ENCODE results near the gene ASCL2.

The ASCL2 gene

GRCh38 chr11:2305788-2306451 is 35.5 kb upstream of the ASCL2 start:
- H3K27ac Mint-ChIP-seq = peak overlapping the region; percentile 99 to 100 (median 99)
- H3K27me3 Mint-ChIP-seq (ENCODE audit: low read depth) = peaks cover 3% of the 10 kb centered on the region
- TF ChIP-seq CTCF (IDR thresholded peaks at IDR 0.05; ENCODE audit: unreplicated experiment in 3 of 3) = no peak
- H3K4me1 Mint-ChIP-seq = peaks cover 22% of the 10 kb centered on the region
- no peaks in the 10 kb centered on the region for H3K36me3 Mint-ChIP-seq (ENCODE audit: low read depth)
- H3K9me3 Mint-ChIP-seq = no peaks in the 10 kb centered on the region
- peak overlapping the region; percentile 60 to 80 (median 68) for H3K4me3 Mint-ChIP-seq

GRCh38 chr11:2305140-2305778 is 34.9 kb upstream of the ASCL2 start:
- Mint-ChIP-seq H3K36me3 (ENCODE audit: low read depth) (no peaks in the 10 kb centered on the region), H3K9me3 (no peaks in the 10 kb centered on the region), H3K4me3 (no peak overlapping the region), H3K27ac (peak overlapping the region; percentile 99 to 100 (median 99)), H3K27me3 (ENCODE audit: low read depth) (peaks cover 3% of the 10 kb centered on the region), H3K4me1 (peaks cover 22% of the 10 kb centered on the region)
- TF ChIP-seq CTCF (IDR thresholded peaks at IDR 0.05; ENCODE audit: unreplicated experiment in 3 of 3) = peak; percentile 70 to 83 (median 82)

- no peaks in the 10 kb centered on the region for H3K9me3 Mint-ChIP-seq
- H3K27me3 Mint-ChIP-seq (ENCODE audit: low read depth) = peaks cover 3% of the 10 kb centered on the region
- peak overlapping the region; percentile 99 to 100 (median 99) for H3K27ac Mint-ChIP-seq
Measured at GRCh38 chr11:2304506-2305139, 34.2 kb upstream of the ASCL2 start.

GRCh38 chr11:2303627-2304505 is 33.5 kb upstream of the ASCL2 start:
- Mint-ChIP-seq H3K27ac (peak overlapping the region; percentile 99 to 100 (median 99)), H3K4me1 (peaks cover 22% of the 10 kb centered on the region), H3K9me3 (no peaks in the 10 kb centered on the region), H3K27me3 (ENCODE audit: low read depth) (peaks cover 3% of the 10 kb centered on the region), H3K4me3 (no peak overlapping the region), H3K36me3 (ENCODE audit: low read depth) (no peaks in the 10 kb centered on the region)
- no peak for TF ChIP-seq CTCF (IDR thresholded peaks at IDR 0.05; ENCODE audit: unreplicated experiment in 3 of 3)

More at GRCh38 chr11:2304506-2305139, 34.2 kb upstream of the ASCL2 start:
- Mint-ChIP-seq H3K36me3 (ENCODE audit: low read depth) (no peaks in the 10 kb centered on the region), H3K4me1 (peaks cover 22% of the 10 kb centered on the region), H3K4me3 (no peak overlapping the region)
- no peak for TF ChIP-seq CTCF (IDR thresholded peaks at IDR 0.05; ENCODE audit: unreplicated experiment in 3 of 3)

- no peak for TF ChIP-seq CTCF (IDR thresholded peaks at IDR 0.05; ENCODE audit: unreplicated experiment in 3 of 3)
- no peaks in the 10 kb centered on the region for H3K9me3 Mint-ChIP-seq
- no peaks in the 10 kb centered on the region for H3K36me3 Mint-ChIP-seq (ENCODE audit: low read depth)
- peak overlapping the region; percentile 99 to 100 (median 99) for H3K27ac Mint-ChIP-seq
- peaks cover 22% of the 10 kb centered on the region for H3K4me1 Mint-ChIP-seq
- H3K4me3 Mint-ChIP-seq = no peak overlapping the region
- peaks cover 3% of the 10 kb centered on the region for H3K27me3 Mint-ChIP-seq (ENCODE audit: low read depth)
Measured at GRCh38 chr11:2302896-2303626, 32.7 kb upstream of the ASCL2 start.
